HepG2 (cell line): ENCODE data around the gene LRRC74B. TPM values are rescaled to one million over a fixed set of nuclear protein-coding genes. Genes with fewer than 3 reads are reported as not detected.
"Not testable (repeated sequence)": the region's sequence is repeated elsewhere in the genome, so short reads cannot be mapped to it uniquely, and the experiment has no call there.

ENCODE experiments used
- ATAC-seq: fragments of 200-7000 bp; cut with Tn5 transposase; 3 replicates; pipeline ENCODE4 v1.9.1; 2020; ENCODE audit warnings: mild to moderate bottlenecking, moderate library complexity
- BruUV-seq: library from RNA; stranded (reverse); fragments of 400-500 nt; replicated peaks from 2 replicates; lab custom pipeline; 2021; lab: Mats Ljungman, UMichigan
- CTCF ChIA-PET: fragments of 300-600 bp; formaldehyde crosslinking; extraction: SDS; loops from one replicate; lab custom pipeline; 2021; ENCODE audit warnings: low total read pairs, inconsistent platforms, low intra/inter-chr PET ratio; lab: Yijun Ruan, JAX
- POLR2A ChIA-PET: fragments of 350-600 bp; sonication (Branson Sonifier 250); formaldehyde crosslinking; loops from one replicate; lab custom pipeline; 2020; ENCODE audit warnings: antibody characterized with exemption, inconsistent platforms; lab: Yijun Ruan, JAX
- DNase-seq: peaks from one replicate; pipeline ENCODE4 v3.0.0-alpha.2; 2015; ENCODE audit warnings: low spot score
- FAIRE-seq: peaks from 3 replicates; lab custom pipeline; 2011; peaks lifted over from hg19 to GRCh38; lab: Jason Lieb, UNC
- H2AFZ ChIP-seq: one replicate; pipeline ENCODE4 v1.6.1; 2011; ENCODE audit warnings: low read length, inconsistent platforms
- H3K27ac ChIP-seq: fragments of 300-600 bp; 3 replicates; pipeline ENCODE4 v1.8.0; 2011; ENCODE audit warnings: mixed run types, mild to moderate bottlenecking, mixed read lengths, low read length, inconsistent platforms; ENCODE audit not compliant: insufficient read depth; ENCODE audit errors: extremely low read length
- H3K27me3 ChIP-seq, 2 experiments: fragments of 200-600 bp in 1 of 2; 2 replicates in 1 of 2; 3 replicates in 1 of 2; pipeline versions ENCODE4 v1.6.0 to v1.8.0; 2011; ENCODE audit warnings: low read length in 2 of 2, mild to moderate bottlenecking in 2 of 2, moderate library complexity in 2 of 2, inconsistent platforms in 1 of 2; ENCODE audit not compliant: insufficient read depth in 2 of 2, control insufficient read depth in 1 of 2
- H3K36me3 ChIP-seq, 2 experiments: fragments of 200-600 bp in 1 of 2; replicated peaks in 1 of 2; 2 replicates in 1 of 2; 3 replicates in 1 of 2; pipeline versions ENCODE4 v1.5.1 to v1.8.0; 2011; ENCODE audit warnings: low read length in 2 of 2, inconsistent platforms in 1 of 2; ENCODE audit not compliant: insufficient read depth in 2 of 2, control insufficient read depth in 1 of 2
- H3K4me1 ChIP-seq: 2 replicates; pipeline ENCODE4 v1.5.1; 2012; ENCODE audit warnings: low read length, inconsistent platforms; ENCODE audit not compliant: insufficient read depth
- H3K4me2 ChIP-seq: 2 replicates; pipeline ENCODE4 v1.6.0; 2011; ENCODE audit warnings: low read depth, low read length, inconsistent platforms
- H3K4me3 ChIP-seq, 3 experiments: fragments of 200-600 bp in 1 of 3; sonication (generic), shearing (Covaris generic) in 1 of 3; replicated peaks in 1 of 3; 2 replicates each; pipeline ENCODE4 v1.5.1; 2011 to 2016; ENCODE audit warnings: low read length in 3 of 3, inconsistent platforms in 2 of 3, low read depth in 2 of 3, mild to moderate bottlenecking in 2 of 3, control low read depth in 1 of 3, mixed read lengths in 1 of 3; ENCODE audit not compliant: insufficient read depth in 1 of 3
- H3K79me2 ChIP-seq: one replicate; pipeline ENCODE4 v1.6.1; 2011; ENCODE audit warnings: low read length, inconsistent platforms; ENCODE audit not compliant: insufficient read depth
- H3K9ac ChIP-seq: 2 replicates; pipeline ENCODE4 v1.6.0; 2011; ENCODE audit warnings: mild to moderate bottlenecking, low read depth, low read length, inconsistent platforms; ENCODE audit not compliant: insufficient read depth
- H3K9me3 ChIP-seq: 2 replicates; pipeline ENCODE4 v1.5.1; 2012; ENCODE audit warnings: mild to moderate bottlenecking, low read length
- H4K20me1 ChIP-seq: 2 replicates; pipeline ENCODE4 v1.6.0; 2011; ENCODE audit warnings: inconsistent platforms, mild to moderate bottlenecking, low read length, moderate library complexity; ENCODE audit not compliant: insufficient read depth
- ATF1 ChIP-seq: IDR thresholded peaks from 2 replicates; pipeline ENCODE4 v1.6.1; 2016; ENCODE audit warnings: mild to moderate bottlenecking, control low read depth
- JUN ChIP-seq: sonication (generic); formaldehyde crosslinking; IDR thresholded peaks from 2 replicates; pipeline ENCODE4 v1.4.0; 2020; ENCODE audit warnings: mild to moderate bottlenecking, missing genetic modification reagents
- PHF21A ChIP-seq: sonication (generic); formaldehyde crosslinking; IDR thresholded peaks from 2 replicates; pipeline ENCODE4 v1.5.0; 2020; ENCODE audit warnings: mild to moderate bottlenecking, missing genetic modification reagents
- RNF2 ChIP-seq: fragments of 450-650 bp; conservative IDR thresholded peaks from 2 replicates; pipeline ENCODE4 v1.6.1; 2016; ENCODE audit warnings: low read depth
- XBP1 ChIP-seq: sonication (generic); formaldehyde crosslinking; IDR thresholded peaks from 2 replicates; pipeline ENCODE4 v1.5.0; 2020; ENCODE audit warnings: missing genetic modification reagents
- ZBTB1 ChIP-seq: sonication (generic); formaldehyde crosslinking; IDR thresholded peaks from 2 replicates; pipeline ENCODE4 v1.4.0; 2020; ENCODE audit warnings: missing genetic modification reagents, borderline replicate concordance
- ZBTB7A ChIP-seq: sonication (generic); formaldehyde crosslinking; IDR thresholded peaks from 2 replicates; pipeline ENCODE4 v1.8.0; 2022; ENCODE audit warnings: mild to moderate bottlenecking, missing genetic modification reagents
- ZIK1 ChIP-seq: sonication (generic); formaldehyde crosslinking; IDR thresholded peaks from 2 replicates; pipeline ENCODE4 v1.5.0; 2020; ENCODE audit warnings: mild to moderate bottlenecking, low read depth, missing genetic modification reagents, borderline replicate concordance
- ZMYM2 ChIP-seq: sonication (generic); formaldehyde crosslinking; IDR thresholded peaks from 2 replicates; pipeline ENCODE4 v1.8.0; 2022; ENCODE audit warnings: mild to moderate bottlenecking, missing genetic modification reagents
- ZNF557 ChIP-seq: sonication (generic); formaldehyde crosslinking; IDR thresholded peaks from 2 replicates; pipeline ENCODE4 v1.4.0; 2020; ENCODE audit warnings: missing genetic modification reagents
- WGBS: methylation state at CpG from one replicate; pipeline ENCODE4 v1.1.6; 2017; ENCODE audit warnings: low lambda C conversion rate; 5-methylcytosine and 5-hydroxymethylcytosine counted together
- in situ Hi-C: cut with HindIII; loops from 2 replicates; pipeline ENCODE4 v1.10.0; 2017; ENCODE audit warnings: low pct_unique_long_range_greater_than_20kb; ENCODE audit not compliant: extremely low pct_ligation_motif_present
- intact Hi-C: fragments of 100-400 bp; cut with micrococcal nuclease; formaldehyde crosslinking; loops from one replicate; pipeline ENCODE4 v1.10.0; 2022; ENCODE audit not compliant: unreplicated experiment
- polyA plus RNA-seq, 8 experiments: library from polyadenylated mRNA; depleted of rRNA in 3 of 8; stranded (reverse) in 7 of 8; unstranded in 1 of 8; fragments of >200 nt; fragmentation: Illumina TruSeq in 4 of 8; extraction: Trizol in 4 of 8; gene quantifications; 2 replicates each; pipeline versions ENCODE4 v1.2.1 to v1.2.3, GENCODE V29; 2011 to 2016; ENCODE audit warnings: low read depth in 4 of 8, missing spikeins in 1 of 8, mixed read lengths in 1 of 8; ENCODE audit not compliant: insufficient read depth in 1 of 8
- total RNA-seq, 5 experiments: library from RNA; depleted of rRNA; stranded (reverse); fragments of >200 nt; fragmentation: Illumina TruSeq; extraction: Trizol; gene quantifications; 2 replicates each; pipeline ENCODE4 v1.2.3, GENCODE V29; 2016; ENCODE audit warnings: low read depth in 1 of 5
- TF ChIP-seq, protein P1 (sequence below): sonication (generic); formaldehyde crosslinking; IDR thresholded peaks from 2 replicates; pipeline ENCODE4 v1.4.0; 2020; ENCODE audit warnings: missing genetic modification reagents, mild to moderate bottlenecking, borderline replicate concordance
- TF ChIP-seq, protein P2 (sequence below): sonication (generic); formaldehyde crosslinking; IDR thresholded peaks from 2 replicates; pipeline ENCODE4 v1.4.0; 2020; ENCODE audit warnings: mild to moderate bottlenecking, missing genetic modification reagents
- TF ChIP-seq, protein P3 (sequence below): sonication (generic); formaldehyde crosslinking; IDR thresholded peaks from 2 replicates; pipeline ENCODE4 v1.5.0; 2020; ENCODE audit warnings: mild to moderate bottlenecking, missing genetic modification reagents
- TF ChIP-seq, protein P4 (sequence below): sonication (generic); formaldehyde crosslinking; IDR thresholded peaks from 2 replicates; pipeline ENCODE4 v1.5.0; 2020; ENCODE audit warnings: mild to moderate bottlenecking, low read depth, missing genetic modification reagents, borderline replicate concordance
- TF ChIP-seq, protein P5 (sequence below): sonication (generic); formaldehyde crosslinking; IDR thresholded peaks from 2 replicates; pipeline ENCODE4 v1.8.0; 2022; ENCODE audit warnings: low read depth, missing genetic modification reagents

Gene LRRC74B
- total and polyA plus RNA-seq, 2 of the 13 experiments (the other 11 are each of a cell fraction or from before 2014, with no cell fraction given): not detected

DNA sequence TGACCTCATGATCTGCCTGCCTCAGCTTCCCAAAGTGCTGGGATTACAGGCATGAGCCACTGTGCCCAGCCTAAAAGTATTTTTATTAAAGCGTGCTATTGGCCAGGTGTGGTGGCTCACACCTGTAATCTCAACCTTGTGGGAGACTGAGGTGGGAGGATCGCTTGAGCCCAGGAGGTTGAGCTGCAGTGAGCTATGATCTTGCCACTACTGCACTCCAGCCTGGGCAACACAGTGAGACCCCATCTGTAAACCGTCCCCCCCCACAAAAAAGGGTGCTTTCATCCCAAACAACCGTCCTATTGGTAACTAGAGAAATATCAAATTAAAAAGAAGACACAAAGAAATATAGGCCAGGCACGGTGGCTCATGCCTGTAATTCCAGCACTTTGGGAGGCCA is 6.6 kb upstream of the LRRC74B start:
- FAIRE-seq, CTCF ChIA-PET, H3K27ac ChIP-seq, H3K4me3 ChIP-seq, in situ Hi-C loops, ATAC-seq, H2AFZ ChIP-seq, BruUV-seq, H3K79me2 ChIP-seq, POLR2A ChIA-PET, H3K9ac ChIP-seq, H3K4me1 ChIP-seq, DNase-seq, H3K4me2 ChIP-seq, intact Hi-C loops, H4K20me1 ChIP-seq, H3K36me3 ChIP-seq, H3K9me3 ChIP-seq: not testable (repeated sequence)
- WGBS: 65% methylated on average over 5 of the region's 5 CpGs
- peaks cover 3 to 26% of the 10 kb centered on the region in 2 experiments for H3K27me3 ChIP-seq

DNA sequence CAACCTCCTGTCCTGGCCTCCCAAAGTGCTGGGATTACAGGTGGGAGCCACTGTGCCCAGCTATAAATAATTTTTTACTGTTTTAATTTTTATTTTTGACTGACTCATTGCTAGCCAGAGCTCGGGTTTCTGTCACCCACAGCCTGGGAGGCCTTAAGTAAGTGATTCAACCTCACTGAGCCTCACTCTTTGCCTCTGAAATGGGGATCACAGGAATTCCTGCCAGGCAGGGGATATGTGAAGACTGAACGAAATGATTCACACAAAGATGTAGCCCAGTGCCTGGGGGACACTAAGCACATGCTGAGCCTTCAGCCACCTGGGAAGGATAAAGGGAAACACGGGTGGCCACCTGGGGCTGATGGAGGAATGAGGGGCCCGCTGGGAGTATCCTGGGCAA is 3.8 kb upstream of the LRRC74B start:
- Histone ChIP-seq H4K20me1 (no peaks in the 10 kb centered on the region; the same call in 1 of the 2 replicates), H3K9ac (no peak overlapping the region), H3K36me3 (no peaks in the 10 kb centered on the region), H3K4me2 (no peak overlapping the region), H3K27me3 (peaks cover 3 to 28% of the 10 kb centered on the region in 2 experiments; a peak in 4 of 5 replicates), H3K27ac (no peak overlapping the region), H3K9me3 (no peaks in the 10 kb centered on the region), H3K4me3 (no peak overlapping the region), H2AFZ (no peak overlapping the region), H3K4me1 (peaks cover 12% of the 10 kb centered on the region; the same call in 1 of the 2 replicates), H3K79me2 (no peaks in the 10 kb centered on the region)
- ChIA-PET POLR2A (no interaction called here), CTCF (no interaction called here)
- no peak for FAIRE-seq
- 1% methylated on average over 4 of the region's 4 CpGs for WGBS
- in situ Hi-C loops: no loop called here
- no peak for ATAC-seq
- no peak for DNase-seq
- BruUV-seq: no TSS peak
- intact Hi-C loops: no loop called here
- TF ChIP-seq ZBTB1 (CRISPR knock-in tag) (no peak), ATF1 (CRISPR knock-in tag) (no peak), ZIK1 (no peak), RNF2 (no peak), JUN (CRISPR knock-in tag) (no peak), ZMYM2 (CRISPR knock-in tag) (no peak), ZNF557 (no peak), XBP1 (CRISPR knock-in tag) (no peak), PHF21A (CRISPR knock-in tag) (no peak), ZBTB7A (CRISPR knock-in tag) (no peak)
- TF ChIP-seq, protein P1, sequence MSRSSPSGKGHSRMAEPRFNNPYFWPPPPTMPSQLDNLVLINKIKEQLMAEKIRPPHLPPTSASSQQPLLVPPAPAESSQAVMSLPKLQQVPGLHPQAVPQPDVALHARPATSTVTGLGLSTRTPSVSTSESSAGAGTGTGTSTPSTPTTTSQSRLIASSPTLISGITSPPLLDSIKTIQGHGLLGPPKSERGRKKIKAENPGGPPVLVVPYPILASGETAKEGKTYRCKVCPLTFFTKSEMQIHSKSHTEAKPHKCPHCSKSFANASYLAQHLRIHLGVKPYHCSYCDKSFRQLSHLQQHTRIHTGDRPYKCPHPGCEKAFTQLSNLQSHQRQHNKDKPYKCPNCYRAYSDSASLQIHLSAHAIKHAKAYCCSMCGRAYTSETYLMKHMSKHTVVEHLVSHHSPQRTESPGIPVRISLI: no peak
- TF ChIP-seq, protein P2, sequence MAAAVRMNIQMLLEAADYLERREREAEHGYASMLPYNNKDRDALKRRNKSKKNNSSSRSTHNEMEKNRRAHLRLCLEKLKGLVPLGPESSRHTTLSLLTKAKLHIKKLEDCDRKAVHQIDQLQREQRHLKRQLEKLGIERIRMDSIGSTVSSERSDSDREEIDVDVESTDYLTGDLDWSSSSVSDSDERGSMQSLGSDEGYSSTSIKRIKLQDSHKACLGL (CRISPR knock-in tag): no peak
- TF ChIP-seq, protein P3, sequence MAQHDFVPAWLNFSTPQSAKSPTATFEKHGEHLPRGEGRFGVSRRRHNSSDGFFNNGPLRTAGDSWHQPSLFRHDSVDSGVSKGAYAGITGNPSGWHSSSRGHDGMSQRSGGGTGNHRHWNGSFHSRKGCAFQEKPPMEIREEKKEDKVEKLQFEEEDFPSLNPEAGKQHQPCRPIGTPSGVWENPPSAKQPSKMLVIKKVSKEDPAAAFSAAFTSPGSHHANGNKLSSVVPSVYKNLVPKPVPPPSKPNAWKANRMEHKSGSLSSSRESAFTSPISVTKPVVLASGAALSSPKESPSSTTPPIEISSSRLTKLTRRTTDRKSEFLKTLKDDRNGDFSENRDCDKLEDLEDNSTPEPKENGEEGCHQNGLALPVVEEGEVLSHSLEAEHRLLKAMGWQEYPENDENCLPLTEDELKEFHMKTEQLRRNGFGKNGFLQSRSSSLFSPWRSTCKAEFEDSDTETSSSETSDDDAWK: no peak
- TF ChIP-seq, protein P4, sequence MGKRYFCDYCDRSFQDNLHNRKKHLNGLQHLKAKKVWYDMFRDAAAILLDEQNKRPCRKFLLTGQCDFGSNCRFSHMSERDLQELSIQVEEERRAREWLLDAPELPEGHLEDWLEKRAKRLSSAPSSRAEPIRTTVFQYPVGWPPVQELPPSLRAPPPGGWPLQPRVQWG (CRISPR knock-in tag): no peak
- TF ChIP-seq, protein P5, sequence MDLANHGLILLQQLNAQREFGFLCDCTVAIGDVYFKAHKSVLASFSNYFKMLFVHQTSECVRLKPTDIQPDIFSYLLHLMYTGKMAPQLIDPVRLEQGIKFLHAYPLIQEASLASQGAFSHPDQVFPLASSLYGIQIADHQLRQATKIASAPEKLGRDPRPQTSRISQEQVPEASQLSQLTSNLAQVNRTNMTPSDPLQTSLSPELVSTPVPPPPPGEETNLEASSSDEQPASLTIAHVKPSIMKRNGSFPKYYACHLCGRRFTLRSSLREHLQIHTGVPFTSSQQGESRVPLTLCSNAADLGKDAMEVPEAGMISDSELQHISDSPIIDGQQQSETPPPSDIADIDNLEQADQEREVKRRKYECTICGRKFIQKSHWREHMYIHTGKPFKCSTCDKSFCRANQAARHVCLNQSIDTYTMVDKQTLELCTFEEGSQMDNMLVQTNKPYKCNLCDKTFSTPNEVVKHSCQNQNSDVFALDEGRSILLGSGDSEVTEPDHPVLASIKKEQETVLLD (CRISPR knock-in tag): no peak
